Fibroblast of lung (primary cell): ENCODE data around the gene PLD1. TPM values are rescaled to one million over a fixed set of nuclear protein-coding genes. Genes with fewer than 3 reads are reported as not detected.

Experiments used
- DNase-seq, 2 donors: peaks; one replicate each; pipeline versions ENCODE4 v3.0.0 to v3.0.0-alpha.2; 2010; ENCODE audit warnings: low read depth in 2 of 2
- H2AFZ ChIP-seq: 2 replicates; pipeline ENCODE4 v1.5.1; 2012; ENCODE audit warnings: low read length, control low read depth, inconsistent platforms
- H3K27ac ChIP-seq: 2 replicates; pipeline ENCODE4 v1.5.1; 2011; ENCODE audit warnings: low read length, control low read depth; ENCODE audit not compliant: insufficient read depth
- H3K27me3 ChIP-seq: 2 replicates; pipeline ENCODE4 v1.5.1; 2011; ENCODE audit warnings: mild to moderate bottlenecking, low read length; ENCODE audit not compliant: control insufficient read depth, insufficient read depth
- H3K36me3 ChIP-seq: 2 replicates; pipeline ENCODE4 v1.5.1; 2011; ENCODE audit warnings: low read length; ENCODE audit not compliant: control insufficient read depth, insufficient read depth
- H3K4me1 ChIP-seq: 2 replicates; pipeline ENCODE4 v1.5.1; 2011; ENCODE audit warnings: low read length; ENCODE audit not compliant: control insufficient read depth, insufficient read depth; ENCODE audit errors: extremely low read depth
- H3K4me2 ChIP-seq: 2 replicates; pipeline ENCODE4 v1.5.1; 2011; ENCODE audit warnings: low read length, control low read depth; ENCODE audit not compliant: insufficient read depth; ENCODE audit errors: extremely low read depth
- H3K4me3 ChIP-seq, 4 experiments: fragments of 200-600 bp in 1 of 4; sonication (generic) in 1 of 4; replicated peaks in 1 of 4; 2 replicates each; pipeline ENCODE4 v1.5.1; 2011 to 2016; ENCODE audit warnings: low read length in 4 of 4, low read depth in 3 of 4, mild to moderate bottlenecking in 3 of 4, control low read depth in 2 of 4, inconsistent platforms in 1 of 4, mixed read lengths in 1 of 4; ENCODE audit not compliant: insufficient read depth in 1 of 4; ENCODE audit errors: control extremely low read depth in 1 of 4
- H3K79me2 ChIP-seq: 2 replicates; pipeline ENCODE4 v1.5.1; 2012; ENCODE audit warnings: mild to moderate bottlenecking, low read length, inconsistent platforms; ENCODE audit not compliant: control insufficient read depth, insufficient read depth
- H3K9ac ChIP-seq: 2 replicates; pipeline ENCODE4 v1.5.1; 2011; ENCODE audit warnings: mild to moderate bottlenecking, low read length, control low read depth; ENCODE audit not compliant: insufficient read depth
- H3K9me3 ChIP-seq: 2 replicates; pipeline ENCODE4 v1.5.1; 2012; ENCODE audit warnings: low read depth, low read length; ENCODE audit not compliant: control insufficient read depth, insufficient read depth
- H4K20me1 ChIP-seq: 2 replicates; pipeline ENCODE4 v1.5.1; 2011; ENCODE audit warnings: low read length; ENCODE audit not compliant: control insufficient read depth, insufficient read depth; ENCODE audit errors: extremely low read depth
- EZH2 ChIP-seq: IDR thresholded peaks from 2 replicates; pipeline ENCODE4 v1.5.1; 2012; ENCODE audit warnings: low read length, control low read depth, mild to moderate bottlenecking; ENCODE audit errors: missing control alignments
- polyA plus RNA-seq, 2 donors: library from polyadenylated mRNA; depleted of rRNA in 1 of 2; stranded (reverse) in 1 of 2; unstranded in 1 of 2; fragments of >200 nt; gene quantifications; 2 replicates each; pipeline ENCODE4 v1.2.1, GENCODE V29; 2011 to 2012; ENCODE audit warnings: missing spikeins in 1 of 2
- total RNA-seq: library from RNA; depleted of rRNA; stranded (reverse); fragments of >200 nt; gene quantifications from 2 replicates; pipeline ENCODE4 v1.2.1, GENCODE V29; 2014
- TF ChIP-seq, protein P1 (sequence below), 2 donors: IDR thresholded peaks in 1 of 2; conservative IDR thresholded peaks in 1 of 2; 1 replicate in 1 of 2; 2 replicates in 1 of 2; pipeline ENCODE4 v1.5.1; 2011 to 2012; ENCODE audit warnings: low read length in 2 of 2, control low read depth in 1 of 2, inconsistent platforms in 1 of 2, low read depth in 1 of 2, mild to moderate bottlenecking in 1 of 2

Gene PLD1
- total and polyA plus RNA-seq, 2 donors (not counting 1 experiment from before 2014, with no cell fraction given), result 10.8 to 18.8 TPM

GRCh38 chr3:171553086-171553485 lies 257.2 kb downstream of the PLD1 start:
- Histone ChIP-seq H3K4me1 (no peaks in the 10 kb centered on the region), H3K27me3 (no peaks in the 10 kb centered on the region), H3K36me3 (no peaks in the 10 kb centered on the region), H4K20me1 (no peaks in the 10 kb centered on the region), H3K27ac (no peak overlapping the region), H3K9me3 (no peaks in the 10 kb centered on the region), H3K4me3 (no peak overlapping the region), H2AFZ (no peak overlapping the region), H3K9ac (no peak overlapping the region), H3K79me2 (no peaks in the 10 kb centered on the region), H3K4me2 (no peak overlapping the region)
- TF ChIP-seq, protein P1, sequence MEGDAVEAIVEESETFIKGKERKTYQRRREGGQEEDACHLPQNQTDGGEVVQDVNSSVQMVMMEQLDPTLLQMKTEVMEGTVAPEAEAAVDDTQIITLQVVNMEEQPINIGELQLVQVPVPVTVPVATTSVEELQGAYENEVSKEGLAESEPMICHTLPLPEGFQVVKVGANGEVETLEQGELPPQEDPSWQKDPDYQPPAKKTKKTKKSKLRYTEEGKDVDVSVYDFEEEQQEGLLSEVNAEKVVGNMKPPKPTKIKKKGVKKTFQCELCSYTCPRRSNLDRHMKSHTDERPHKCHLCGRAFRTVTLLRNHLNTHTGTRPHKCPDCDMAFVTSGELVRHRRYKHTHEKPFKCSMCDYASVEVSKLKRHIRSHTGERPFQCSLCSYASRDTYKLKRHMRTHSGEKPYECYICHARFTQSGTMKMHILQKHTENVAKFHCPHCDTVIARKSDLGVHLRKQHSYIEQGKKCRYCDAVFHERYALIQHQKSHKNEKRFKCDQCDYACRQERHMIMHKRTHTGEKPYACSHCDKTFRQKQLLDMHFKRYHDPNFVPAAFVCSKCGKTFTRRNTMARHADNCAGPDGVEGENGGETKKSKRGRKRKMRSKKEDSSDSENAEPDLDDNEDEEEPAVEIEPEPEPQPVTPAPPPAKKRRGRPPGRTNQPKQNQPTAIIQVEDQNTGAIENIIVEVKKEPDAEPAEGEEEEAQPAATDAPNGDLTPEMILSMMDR (conservative IDR thresholded peaks at IDR 0.05 in 1 of 2, IDR thresholded peaks at IDR 0.05 in 1 of 2; ENCODE audit: low read depth in 1 of 2, low read length in 2 of 2), result no peak
- TF ChIP-seq EZH2, result no peak
- DNase-seq, result no peak

DNA sequence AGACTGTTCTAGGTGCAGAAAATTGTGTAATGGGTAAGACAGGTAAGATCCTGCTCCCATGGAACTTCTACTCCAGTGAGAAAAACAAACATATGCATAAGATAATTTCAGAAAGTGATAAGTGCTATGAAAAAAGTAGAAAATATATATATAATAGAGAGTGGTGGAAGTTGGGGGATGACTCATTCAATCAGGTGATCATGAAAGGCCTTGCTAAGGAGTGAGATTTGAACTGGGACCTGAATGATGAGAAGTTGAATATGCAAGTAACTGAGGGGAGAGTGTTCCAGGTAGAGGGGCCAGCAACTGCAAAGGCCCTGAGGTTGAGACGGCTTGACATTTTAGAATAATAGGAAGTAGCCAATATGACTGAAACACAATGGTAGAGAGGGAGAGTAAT lies 257.8 kb downstream of the PLD1 start:
- Histone ChIP-seq H2AFZ (no peak overlapping the region), H3K9me3 (no peaks in the 10 kb centered on the region), H3K36me3 (no peaks in the 10 kb centered on the region), H3K79me2 (no peaks in the 10 kb centered on the region), H3K9ac (no peak overlapping the region), H3K4me3 (no peak overlapping the region), H3K27ac (no peak overlapping the region), H3K27me3 (no peaks in the 10 kb centered on the region), H3K4me2 (no peak overlapping the region), H4K20me1 (no peaks in the 10 kb centered on the region), H3K4me1 (no peaks in the 10 kb centered on the region)
- no peak for DNase-seq
- TF ChIP-seq, protein P1 (conservative IDR thresholded peaks at IDR 0.05 in 1 of 2, IDR thresholded peaks at IDR 0.05 in 1 of 2; ENCODE audit: low read depth in 1 of 2, low read length in 2 of 2), result no peak
- no peak for TF ChIP-seq EZH2

DNA sequence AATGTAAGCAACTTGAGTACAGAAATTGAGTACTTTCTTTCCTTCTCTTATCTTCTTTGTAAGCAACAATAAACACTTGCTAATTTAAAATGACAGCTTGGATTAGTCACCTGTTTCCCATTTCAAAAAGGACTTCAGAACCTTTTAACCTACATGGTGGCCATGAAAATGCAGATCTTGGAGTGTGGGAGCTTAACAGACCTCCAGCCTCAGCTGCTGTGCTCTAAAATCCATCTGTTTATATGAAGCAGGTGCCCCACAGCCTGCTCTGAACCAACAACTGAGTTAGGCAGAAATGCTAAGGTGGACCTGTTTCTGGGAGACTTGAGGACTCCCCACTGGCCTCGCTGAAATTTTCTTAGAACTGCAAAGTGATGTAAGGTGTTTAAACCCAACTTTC lies 259.0 kb downstream of the PLD1 start:
- Histone ChIP-seq H3K4me1 (no peaks in the 10 kb centered on the region), H4K20me1 (no peaks in the 10 kb centered on the region), H3K9ac (no peak overlapping the region), H3K27me3 (no peaks in the 10 kb centered on the region), H3K36me3 (no peaks in the 10 kb centered on the region), H3K4me3 (no peak overlapping the region), H3K79me2 (no peaks in the 10 kb centered on the region), H3K4me2 (no peak overlapping the region), H2AFZ (no peak overlapping the region), H3K27ac (no peak overlapping the region), H3K9me3 (no peaks in the 10 kb centered on the region)
- no peak for DNase-seq
- TF ChIP-seq, protein P1 (conservative IDR thresholded peaks at IDR 0.05 in 1 of 2, IDR thresholded peaks at IDR 0.05 in 1 of 2; ENCODE audit: low read depth in 1 of 2, low read length in 2 of 2), result no peak
- no peak for TF ChIP-seq EZH2

Other genes starting within 250 kb of the PLD1 start
- gene TMEM212, start 32.9 kb upstream of the PLD1 start, total RNA-seq, result not detected in 2 replicates
- gene TMEM212, start 32.9 kb upstream of the PLD1 start, polyA plus RNA-seq, result not detected in 2 replicates
- 47.5 and 76.8 TPM in 2 replicates for gene FNDC3B, start 229.1 kb upstream of the PLD1 start, total RNA-seq
- 19.5 and 26.1 TPM in 2 replicates for gene FNDC3B, start 229.1 kb upstream of the PLD1 start, polyA plus RNA-seq